KG1 (cell line): Measurements from ENCODE around the gene MIDN.

Experiments
- DNase-seq: peaks from one replicate; lab custom pipeline; 2025; lab: John Stamatoyannopoulos, UW

The MIDN gene

GRCh38 chr19:1220976-1221903 lies 27.1 kb upstream of the MIDN start:
- no peak for DNase-seq

- no peak for DNase-seq
These were observed 26.5 kb upstream of the MIDN start for GRCh38 chr19:1221904-1222255.

GRCh38 chr19:1222394-1222793 lies 26.0 kb upstream of the MIDN start:
- no peak for DNase-seq

DNA sequence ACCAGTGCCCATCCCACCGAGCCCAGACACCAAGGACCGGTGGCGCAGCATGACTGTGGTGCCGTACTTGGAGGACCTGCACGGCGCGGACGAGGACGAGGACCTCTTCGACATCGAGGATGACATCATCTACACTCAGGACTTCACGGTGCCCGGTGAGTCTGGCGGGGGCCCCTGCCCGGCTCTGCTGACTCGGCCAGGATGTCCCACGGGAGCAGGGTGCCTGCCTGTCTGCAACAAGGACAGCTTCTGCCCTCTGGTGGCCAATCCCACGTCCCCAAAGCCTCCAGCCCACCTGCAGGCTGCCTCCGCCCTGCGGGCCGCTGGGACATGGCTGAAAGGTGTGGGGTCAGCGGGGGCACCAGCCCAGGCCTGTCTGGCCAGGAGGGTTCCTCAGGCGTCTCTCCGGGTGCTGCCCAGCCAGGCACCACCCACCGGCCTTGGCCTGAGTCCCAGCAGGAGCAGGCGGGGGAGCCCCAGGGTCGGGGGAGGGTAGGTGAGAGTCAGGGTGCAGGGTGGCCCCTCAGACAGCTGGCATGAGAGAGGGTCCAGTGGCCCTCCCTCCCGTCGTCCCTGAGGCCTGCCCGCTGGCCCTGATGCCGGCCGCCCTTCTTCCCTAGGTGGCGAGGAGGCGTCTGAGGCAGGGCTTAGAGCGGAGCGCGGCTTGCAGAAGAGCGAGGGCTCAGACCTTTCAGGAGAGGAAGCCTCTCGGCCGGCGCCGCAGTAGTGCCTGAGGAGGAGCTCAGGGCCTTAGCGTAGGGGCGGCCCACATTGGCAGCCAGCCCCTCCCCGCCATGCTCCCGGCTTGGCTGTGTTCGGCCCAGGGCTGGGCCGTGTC lies 25.1 kb upstream of the MIDN start:
- no peak for DNase-seq

- no peak for DNase-seq
These were observed 24.1 kb upstream of the MIDN start for GRCh38 chr19:1224047-1224825.

GRCh38 chr19:1224847-1225246 lies 23.5 kb upstream of the MIDN start:
- DNase-seq, result no peak

- DNase-seq, result no peak
These were observed 22.8 kb upstream of the MIDN start for GRCh38 chr19:1225440-1226226.

DNA sequence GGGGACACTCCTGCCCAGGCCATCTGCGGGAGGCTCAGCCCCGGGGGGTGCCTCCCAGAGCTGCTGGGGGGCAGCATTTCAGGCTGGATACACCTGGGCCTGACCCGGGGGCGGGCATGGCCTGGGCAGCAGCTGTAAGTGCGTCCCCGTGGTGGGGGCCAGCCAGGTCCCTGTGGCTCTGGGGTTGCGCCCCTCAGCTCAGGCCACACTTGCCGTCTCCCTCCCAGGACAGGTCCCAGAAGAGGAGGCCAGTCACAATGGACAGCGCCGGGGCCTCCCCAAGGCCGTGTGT lies 22.2 kb upstream of the MIDN start:
- DNase-seq, result no peak

GRCh38 chr19:1226522-1227303 lies 21.7 kb upstream of the MIDN start:
- DNase-seq, result no peak

DNA sequence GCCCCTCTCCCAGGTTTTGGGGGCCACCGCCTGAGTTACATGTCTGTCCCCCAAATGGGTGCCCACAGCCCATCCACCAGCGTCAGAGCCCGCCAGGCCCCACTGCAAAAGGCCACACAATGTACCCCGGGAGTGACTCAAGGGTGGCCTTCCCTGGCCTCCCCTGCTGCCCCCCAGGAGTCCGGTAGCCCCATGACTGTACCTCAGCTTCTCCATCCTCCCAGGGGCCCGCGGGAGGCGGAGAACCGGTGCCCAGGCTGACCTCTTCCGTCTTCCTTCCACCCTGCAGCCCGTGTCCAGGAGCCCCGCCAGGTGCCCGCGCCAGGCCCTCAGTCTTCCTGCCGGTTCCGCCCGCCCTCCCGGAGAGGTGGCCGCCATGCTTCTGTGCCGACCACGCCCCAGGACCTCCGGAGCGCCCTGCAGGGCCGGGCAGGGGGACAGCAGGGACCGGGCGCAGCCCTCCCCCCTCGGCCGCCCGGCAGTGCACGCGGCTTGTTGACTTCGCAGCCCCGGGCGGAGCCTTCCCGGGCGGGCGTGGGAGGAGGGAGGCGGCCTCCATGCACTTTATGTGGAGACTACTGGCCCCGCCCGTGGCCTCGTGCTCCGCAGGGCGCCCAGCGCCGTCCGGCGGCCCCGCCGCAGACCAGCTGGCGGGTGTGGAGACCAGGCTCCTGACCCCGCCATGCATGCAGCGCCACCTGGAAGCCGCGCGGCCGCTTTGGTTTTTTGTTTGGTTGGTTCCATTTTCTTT lies 20.9 kb upstream of the MIDN start:
- no peak for DNase-seq

DNA sequence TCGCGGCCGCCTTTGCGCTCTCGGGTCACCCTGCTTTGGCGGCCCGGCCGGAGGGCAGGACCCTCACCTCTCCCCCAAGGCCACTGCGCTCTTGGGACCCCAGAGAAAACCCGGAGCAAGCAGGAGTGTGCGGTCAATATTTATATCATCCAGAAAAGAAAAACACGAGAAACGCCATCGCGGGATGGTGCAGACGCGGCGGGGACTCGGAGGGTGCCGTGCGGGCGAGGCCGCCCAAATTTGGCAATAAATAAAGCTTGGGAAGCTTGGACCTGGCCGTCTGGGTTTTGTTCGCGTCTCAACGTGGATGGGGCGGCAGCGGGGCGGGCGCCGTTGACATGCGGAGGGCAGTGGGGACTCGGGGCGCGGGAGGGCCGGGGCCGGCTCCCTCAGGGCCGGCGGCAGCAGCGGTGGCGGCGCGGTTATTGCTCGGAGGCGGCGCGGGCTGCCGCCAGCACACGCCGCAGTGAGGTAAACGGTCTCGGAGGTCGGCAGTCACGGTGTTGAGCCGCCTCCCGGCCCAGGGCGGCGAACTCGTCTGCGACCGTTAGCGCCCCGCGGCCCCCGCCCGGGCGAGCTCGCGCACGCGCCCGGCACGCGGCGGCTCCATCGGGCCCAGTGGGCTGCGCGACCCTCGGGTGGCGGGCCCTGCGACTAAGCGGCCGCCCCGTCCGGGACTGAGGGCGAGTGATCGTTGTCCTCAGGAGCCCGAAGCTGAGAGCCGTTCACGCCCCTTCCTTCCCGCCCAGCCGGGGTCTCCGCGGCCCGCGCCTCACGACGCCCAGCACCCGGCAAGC lies 20.0 kb upstream of the MIDN start:
- DNase-seq, result no peak

- no peak for DNase-seq
These were observed 19.1 kb upstream of the MIDN start for GRCh38 chr19:1229056-1229923.

DNA sequence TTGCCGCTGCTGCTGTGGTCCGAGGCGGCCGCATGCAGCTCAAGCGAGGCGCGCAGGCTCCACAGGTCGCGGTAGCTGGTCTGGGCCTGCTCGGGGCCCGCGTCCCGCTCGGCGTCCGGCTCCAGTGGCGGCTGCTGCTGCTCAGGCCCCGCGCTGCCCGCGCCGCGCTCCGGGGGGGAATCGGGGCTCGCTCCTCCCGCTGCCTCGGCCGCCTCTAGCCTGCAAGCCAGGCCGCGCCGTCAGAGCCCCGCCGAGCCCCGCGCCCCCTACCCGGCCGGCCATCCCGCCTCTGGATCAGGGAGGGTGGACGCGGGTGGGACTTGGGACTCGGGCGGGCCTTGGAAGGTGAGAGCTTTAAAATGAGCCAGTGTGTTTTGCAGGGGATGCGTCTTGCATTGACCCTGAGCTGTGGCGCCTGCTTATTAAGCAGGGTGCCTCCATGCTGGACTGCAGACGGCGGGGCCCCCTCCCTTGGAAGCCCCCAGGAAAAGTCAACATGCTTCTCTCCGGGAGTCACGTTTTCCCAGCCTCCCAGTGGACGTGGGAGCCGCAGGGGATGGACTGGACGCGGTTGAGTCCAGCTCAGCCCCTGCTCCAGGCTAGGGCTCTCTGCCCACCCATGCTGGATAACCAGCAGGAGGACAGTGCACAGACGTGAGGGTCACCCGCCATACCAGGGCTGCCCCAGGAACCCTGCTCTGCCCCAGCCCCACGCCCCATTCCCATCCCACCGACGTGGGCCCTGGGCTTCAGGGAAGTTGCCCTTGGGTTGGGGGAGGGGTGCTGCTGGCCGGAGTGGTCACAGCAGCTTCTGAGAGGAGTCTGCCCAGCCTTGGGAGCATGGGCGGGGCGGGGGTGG lies 18.2 kb upstream of the MIDN start:
- DNase-seq, result no peak

DNA sequence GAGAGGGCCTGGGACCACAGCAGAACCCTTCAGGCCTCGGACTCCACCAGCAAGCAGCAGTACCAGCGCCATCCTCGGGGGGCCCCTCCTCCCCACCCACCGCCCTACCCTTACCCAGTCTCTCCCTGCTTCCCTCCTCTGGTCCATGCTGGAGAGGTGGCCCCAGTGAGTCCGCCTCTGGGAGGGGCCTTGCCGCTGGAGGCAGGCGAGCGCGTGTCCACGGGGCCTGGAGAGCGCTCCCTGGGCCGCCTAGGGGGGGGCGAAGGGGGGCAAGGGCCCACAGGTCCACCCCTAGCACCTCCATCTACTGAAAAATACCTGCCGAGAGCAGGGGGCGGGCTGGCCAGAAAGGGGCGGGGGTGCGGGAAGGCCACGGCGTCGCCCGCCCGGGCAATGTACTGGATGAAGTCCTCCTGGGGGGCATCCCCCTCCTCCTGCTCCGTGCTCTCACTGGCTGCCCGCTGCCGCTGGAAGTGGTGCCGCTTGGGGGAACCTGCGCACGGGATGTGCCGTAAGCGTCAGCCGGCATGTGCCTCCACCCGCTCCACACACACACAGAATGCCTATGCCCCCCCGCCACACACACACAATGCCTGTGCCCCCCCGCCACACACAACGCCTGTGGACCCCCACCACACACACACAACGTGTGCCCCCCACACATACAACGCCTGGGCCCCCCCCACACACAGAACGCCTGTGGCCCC lies 17.4 kb upstream of the MIDN start:
- no peak for DNase-seq

DNA sequence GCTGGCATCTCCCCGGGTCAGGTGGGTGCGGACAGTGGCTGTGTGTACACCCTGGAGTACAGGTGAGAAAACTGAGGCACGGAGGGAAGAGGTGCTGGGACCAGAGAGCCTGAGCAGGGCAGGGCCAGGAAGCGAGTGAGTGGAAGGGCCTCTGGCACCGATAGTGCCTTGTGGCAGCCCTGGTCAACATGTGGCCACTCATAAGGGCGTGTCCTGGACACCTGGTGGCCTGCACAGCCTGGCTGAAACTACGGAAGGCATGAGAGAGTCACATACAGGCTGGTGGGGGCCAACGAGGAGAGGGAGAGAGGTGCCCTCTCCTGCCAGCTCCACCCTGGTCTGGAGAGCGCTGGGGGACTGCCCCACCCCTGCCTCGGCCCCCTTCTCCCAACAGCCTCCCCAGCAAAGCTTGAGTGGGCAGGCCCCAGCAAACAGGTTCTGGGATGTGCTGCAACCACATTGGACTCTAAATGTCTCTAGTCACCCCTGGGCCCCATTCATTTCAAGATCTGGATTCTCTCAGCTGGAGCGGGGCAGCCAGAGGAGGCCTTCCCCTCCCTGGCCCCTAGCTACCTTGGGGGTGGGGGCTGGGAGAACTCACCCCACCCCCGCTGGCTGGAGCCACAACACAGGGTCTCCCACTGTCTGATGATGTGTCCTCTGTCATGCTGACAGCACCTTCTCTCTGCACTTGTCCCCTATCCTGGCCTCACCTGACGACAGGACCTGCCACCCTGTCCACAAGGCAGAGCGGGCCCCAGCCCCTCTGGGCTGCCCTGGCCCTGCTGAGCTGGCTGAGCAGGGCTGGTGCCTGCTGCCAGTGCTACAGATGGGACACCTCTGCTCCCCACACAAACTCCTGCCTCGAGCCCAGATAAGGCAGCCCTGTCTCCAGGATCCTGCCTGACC lies 16.4 kb upstream of the MIDN start:
- no peak for DNase-seq

GRCh38 chr19:1232652-1233072 lies 15.7 kb upstream of the MIDN start:
- no peak for DNase-seq
